GM19468 (cell line): ENCODE results near the gene MMP2.

Experiments
- ATAC-seq: cut with Tn5 transposase; IDR thresholded peaks from one replicate; pipeline ENCODE4 v1.9.1; 2021; ENCODE audit warnings: mild to moderate bottlenecking, moderate library complexity, moderate number of reproducible peaks; ENCODE audit not compliant: unreplicated experiment; ENCODE audit errors: extremely low read depth

Gene MMP2

DNA sequence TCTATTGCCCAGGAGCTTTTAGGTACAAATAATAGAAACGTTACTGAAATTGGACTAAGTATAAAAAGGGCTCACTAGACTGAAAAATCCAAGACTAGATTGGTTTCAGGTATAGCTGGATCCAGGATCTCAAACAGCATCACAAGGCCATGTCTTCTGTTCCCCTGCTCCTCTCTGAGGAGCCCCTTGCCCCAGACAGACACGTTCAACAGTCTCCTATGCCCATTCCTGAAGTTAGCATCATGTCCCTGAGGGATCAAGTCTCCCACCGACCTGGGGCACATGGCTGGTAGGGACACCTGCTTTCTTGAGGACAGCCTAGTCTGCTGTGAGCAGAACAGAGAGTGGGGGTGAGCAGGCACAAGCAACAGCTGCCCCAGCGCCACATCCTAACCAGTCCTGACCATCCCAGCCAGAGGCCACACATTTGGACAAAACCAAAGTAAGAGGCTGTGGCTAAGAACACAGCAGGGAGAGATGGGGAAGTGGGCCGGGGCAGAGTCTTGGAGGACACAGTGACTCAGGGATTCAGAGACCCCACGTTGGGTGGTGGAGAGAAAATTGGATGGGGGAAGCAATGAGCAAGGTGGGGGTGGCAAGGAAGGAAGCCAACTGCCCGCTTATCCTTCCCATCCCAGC, 10.5 kb upstream of the MMP2 start:
- no peak for ATAC-seq

DNA sequence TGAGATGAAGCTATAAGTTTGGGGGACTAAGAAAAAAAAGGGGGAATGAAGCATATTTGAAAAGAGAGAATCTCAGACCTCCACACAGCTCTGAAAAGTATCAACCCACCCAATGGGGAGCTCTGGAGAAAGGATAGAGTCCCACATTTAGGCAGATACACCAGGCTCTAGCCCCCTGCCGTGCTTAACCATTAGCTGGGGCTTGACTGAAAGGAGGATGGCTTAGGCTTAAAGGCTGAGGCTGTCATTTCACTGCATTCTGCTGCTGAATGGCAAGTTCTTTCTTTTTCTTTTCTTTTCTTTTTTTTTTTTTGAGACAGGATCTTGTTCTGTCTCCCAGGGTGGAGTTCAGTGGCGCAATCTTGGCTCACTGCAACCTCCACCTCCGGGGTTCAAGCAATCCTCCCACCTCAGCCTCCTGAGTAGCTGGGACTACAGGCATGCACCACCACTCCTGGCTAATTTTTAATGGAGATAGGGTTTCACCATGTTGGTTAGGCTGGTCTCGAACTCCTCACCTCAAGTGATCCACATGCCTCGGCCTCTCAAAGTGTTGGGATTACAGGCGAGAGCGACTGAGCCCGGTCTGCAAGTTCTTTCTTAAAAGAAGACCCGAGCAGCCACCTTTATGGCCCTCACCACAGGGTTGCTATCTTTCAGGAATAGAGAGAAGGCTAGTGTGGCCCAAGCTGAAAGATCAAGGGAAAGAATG, 9.0 kb upstream of the MMP2 start:
- ATAC-seq: no peak

- ATAC-seq: no peak
Observed at GRCh38 chr16:55470533-55471371, 8.2 kb upstream of the MMP2 start.

DNA sequence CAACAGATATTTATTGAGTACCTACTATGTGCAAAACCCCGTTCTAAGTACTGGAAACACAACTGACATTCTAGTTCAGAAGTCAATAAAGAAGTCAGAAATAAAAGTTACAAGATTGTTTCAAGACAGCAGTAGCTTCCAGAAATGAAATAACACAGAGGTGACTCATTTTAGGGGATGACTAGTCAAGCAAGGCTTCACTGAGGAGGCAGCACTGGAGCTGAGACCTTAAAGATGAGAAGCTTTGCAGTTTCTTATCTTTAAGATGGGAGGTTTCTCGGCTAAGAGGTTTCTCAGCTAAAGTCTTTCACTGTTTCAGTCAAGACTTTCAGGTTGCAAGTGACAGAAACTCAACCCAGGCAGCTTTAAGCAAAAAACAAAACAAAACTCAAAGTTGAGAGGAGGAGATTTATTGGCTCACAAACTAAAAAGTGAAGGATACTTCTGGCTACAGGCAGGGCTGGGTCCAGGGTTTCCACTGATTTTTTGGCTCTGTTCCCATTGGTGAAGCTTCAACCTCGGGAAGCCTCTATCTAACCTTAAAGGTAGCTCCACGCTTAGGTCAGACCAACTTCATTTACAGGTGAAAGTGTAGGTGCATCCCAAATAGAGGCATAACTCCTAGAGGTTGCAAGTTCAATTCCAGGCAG, 7.4 kb upstream of the MMP2 start:
- no peak for ATAC-seq

GRCh38 chr16:55473587-55473986, 5.4 kb upstream of the MMP2 start:
- no peak for ATAC-seq

GRCh38 chr16:55474821-55475220, 4.2 kb upstream of the MMP2 start:
- ATAC-seq: no peak

- no peak for ATAC-seq
Observed at GRCh38 chr16:55475919-55476318, 3.1 kb upstream of the MMP2 start.

DNA sequence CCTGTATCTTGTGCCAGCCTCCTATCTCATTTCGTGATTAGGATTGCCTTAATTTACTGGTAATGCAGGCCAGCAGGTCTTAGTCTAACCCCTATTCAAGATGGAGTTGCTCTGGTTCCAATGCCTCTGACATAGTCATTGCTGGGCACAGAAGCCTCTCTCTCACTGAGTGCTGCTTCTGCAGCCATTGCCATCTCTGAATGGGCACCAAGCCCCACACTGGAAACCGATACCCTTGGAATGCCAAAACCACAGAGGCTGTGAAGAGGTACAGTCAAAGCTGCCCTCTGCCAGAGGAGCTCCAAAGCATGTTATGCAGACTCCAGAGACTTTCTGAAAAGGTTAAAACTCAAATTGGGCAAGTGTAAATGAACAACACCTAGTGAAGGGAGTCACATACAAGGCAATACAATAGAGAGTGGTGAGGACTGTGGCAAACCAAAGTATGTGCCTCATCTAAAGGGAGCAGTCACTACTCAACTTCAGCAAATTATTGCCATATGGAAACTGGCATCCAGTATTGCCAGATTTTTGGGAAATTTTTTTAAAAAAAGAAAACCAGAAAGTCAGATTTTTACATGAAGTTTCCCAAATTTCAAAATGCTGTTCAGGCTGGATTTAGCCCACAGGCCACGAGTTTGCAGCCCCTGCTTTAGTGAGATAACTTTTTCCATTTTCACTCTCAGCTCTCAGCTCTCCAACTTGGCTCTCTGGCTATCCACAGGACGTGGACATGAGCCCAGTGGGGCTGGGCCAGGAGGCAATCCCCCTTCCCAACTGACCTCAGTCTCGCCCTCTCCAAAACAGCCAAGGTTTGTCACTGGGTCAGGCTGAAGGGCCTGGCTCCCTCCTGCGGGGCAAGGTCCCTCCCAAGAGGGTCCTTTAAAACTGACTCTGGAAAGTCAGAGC, 2.1 kb upstream of the MMP2 start:
- ATAC-seq: no peak

DNA sequence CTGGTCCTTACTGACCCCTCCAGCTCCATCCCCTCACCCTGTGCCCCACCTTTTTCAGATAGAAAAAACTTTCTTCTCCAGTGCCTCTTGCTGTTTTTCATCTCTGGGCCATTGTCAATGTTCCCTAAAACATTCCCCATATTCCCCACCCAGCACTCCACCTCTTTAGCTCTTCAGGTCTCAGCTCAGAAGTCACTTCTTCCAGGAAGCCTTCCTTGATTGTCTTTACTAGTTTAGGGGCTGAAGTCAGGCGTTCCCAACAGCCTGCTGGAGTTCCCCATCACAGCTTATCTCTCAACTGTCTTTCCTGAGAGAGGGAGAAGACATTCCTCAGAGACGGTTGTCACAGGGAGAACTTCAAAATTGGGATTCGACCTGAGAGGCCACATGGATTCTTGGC, 1.3 kb upstream of the MMP2 start:
- ATAC-seq: no peak

DNA sequence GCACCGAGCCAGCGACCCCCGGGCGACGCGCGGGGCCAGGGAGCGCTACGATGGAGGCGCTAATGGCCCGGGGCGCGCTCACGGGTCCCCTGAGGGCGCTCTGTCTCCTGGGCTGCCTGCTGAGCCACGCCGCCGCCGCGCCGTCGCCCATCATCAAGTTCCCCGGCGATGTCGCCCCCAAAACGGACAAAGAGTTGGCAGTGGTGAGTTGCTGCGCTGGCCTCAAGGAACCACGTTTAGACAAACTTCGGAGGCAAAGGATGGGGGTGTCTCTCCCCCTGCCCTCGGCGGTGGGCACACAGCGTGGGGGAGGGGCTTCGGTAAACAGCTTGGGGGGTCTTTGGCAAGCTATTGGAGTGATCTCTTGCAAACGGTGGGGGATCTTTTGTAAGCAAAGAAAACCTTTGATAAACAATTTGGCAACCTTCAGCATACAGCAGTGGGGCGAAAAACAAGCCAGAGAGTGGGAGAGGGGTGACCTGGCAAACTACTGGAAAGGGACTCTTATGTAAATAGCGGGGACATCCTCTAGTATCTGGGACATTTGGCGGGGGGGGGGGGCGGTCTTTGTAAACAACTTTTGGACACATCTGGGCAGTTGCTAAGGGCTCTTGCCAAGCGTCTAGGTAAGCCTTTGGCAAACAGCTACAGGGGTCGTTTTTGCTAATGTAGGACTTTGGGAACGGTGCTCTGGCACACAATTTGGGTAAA, 587 bp downstream of the MMP2 start:
- no peak for ATAC-seq

GRCh38 chr16:55480228-55480655, 1.2 kb downstream of the MMP2 start:
- ATAC-seq: no peak

GRCh38 chr16:55481023-55481422, 2.0 kb downstream of the MMP2 start:
- ATAC-seq: no peak

DNA sequence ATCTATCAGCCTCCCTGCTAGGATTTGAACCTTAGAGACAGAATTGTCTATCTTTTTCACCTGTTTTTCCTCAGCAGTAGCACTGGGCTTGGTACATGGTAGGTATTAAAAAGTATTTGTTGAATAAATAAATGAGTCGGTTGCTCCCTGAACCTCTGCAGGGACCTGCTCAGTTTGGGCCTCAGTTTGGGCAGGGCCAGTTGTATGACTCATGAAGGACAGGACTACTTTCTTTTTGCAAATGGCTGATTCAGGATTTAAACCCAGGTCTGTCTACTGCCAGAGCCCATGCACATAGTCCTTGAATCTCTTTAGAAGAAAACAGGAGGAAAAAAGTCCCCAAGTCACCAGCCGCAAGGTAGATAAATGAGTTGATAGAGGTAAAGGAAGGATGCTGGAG, 3.1 kb downstream of the MMP2 start:
- no peak for ATAC-seq

DNA sequence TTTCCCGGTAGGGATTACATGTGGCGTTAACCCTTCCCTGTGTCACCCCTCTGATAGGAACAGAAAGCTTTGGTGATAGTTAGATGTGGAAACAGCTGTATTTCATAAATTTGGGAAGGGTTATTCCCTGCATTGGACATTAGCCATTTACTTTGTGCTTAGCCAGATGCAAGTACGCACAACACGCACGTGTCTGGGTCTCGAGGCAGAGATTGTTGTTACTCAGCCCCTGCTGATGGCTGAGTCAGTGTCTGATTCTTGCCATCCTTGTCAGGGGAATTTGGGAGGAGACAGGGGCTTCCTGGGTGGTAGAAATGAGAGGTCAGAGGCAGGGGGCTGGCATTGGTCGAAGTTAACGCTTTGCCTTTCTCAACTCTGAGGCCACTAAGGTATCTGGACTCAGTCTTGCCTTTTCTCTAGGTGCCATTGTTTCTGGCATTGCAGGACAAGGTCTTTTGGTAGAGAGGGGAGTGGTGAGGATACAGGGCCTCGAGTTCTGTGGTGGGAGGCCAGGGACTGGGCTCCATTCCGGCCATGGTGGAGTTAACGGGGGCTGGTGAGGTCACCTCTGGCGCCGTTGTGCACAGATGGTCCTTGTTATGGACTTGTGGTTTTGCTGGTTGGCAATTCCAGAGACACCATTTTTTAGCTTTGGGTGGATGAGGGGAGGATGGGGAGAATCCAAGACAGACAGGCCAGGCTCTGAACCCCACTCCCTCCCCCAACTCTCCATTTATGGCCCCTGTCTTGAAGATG, 8.2 kb downstream of the MMP2 start:
- ATAC-seq: no peak

- ATAC-seq: no peak
Observed at GRCh38 chr16:55488306-55488705, 9.3 kb downstream of the MMP2 start.

DNA sequence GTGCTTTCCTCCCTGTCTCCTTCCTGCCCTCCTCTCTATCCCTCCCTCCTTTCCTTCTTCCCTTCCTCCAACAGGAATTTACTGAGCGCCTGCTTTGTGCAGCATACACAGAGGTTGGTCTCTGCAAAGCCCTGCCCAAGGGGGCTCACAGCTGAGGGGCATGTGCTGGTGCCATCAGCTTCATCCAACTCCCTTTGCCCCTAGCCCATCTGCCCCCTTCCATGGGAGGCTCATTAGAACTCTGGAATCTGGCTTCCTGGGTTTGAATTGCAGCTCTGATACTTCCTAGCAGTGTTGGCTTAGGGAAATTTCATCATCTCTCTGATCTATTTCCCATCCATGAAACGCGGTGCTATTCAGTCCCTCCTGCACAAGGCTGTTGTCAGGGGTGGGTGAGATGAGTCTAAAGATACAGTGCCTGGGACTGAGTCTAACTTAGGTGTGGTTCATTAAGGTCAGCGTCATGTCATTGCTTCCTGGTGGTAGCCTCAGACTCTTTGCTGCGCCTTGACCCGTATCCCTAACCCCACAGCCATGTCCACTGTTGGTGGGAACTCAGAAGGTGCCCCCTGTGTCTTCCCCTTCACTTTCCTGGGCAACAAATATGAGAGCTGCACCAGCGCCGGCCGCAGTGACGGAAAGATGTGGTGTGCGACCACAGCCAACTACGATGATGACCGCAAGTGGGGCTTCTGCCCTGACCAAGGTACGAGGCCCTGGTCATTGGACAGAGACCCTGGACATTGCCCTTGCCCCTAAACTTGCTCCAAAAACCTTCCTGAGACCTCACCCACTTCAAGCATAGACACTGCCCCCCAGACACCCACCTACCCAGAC, 10.3 kb downstream of the MMP2 start:
- no peak for ATAC-seq

DNA sequence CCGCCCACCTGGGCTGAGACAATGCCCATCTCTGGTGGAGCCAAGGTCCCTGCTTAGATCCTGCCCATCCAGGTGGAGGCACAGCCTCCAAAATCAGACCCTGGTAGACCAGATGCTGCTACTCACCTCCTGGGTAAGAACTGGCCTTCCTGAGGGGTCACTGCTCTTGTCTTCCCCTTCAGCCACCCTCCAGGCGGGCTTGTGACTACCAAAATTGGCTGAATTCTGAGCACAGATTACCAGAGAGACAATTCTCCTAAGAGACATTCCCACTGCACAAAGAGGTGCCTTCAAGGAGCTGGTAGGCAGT, 10.9 kb downstream of the MMP2 start:
- no peak for ATAC-seq

DNA sequence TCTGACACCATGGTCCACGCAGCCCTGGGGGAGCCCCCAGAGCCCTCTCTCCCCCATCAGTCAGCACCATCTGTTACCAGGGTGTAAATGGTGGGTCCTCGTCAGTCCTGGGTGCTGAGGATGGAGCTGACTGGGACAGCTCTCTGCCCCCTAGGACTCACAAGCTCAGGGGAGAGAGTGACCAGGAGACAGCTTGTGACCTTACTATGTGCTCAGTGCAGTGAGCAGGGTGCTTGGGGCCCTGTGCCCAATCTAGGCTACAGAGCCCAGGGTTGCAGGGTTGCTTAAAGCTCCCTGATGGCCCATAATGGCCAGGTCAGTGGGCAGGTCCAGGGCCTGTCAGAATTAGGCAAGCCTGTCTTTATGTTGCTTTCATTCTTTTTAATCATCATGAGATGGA, 11.3 kb downstream of the MMP2 start:
- ATAC-seq: no peak
